Parathyroid adenoma (tissue), 2 donors: Measurements from ENCODE around the gene NAALADL2.
A peak's percentile ranks its signal among the peaks of the same experiment; 100 is the strongest.

ENCODE experiments used
- H2AFZ ChIP-seq: fragments of 300-600 bp; sonication (generic); one replicate; pipeline ENCODE4 v1.7.0; 2017; ENCODE audit warnings: antibody characterized with exemption, mild to moderate bottlenecking
- H3K27ac ChIP-seq: fragments of 300-600 bp; sonication (generic); one replicate; pipeline ENCODE4 v1.7.0; 2017
- H3K27me3 ChIP-seq: fragments of 300-600 bp; sonication (generic); one replicate; pipeline ENCODE4 v1.7.0; 2017; ENCODE audit warnings: low read length; ENCODE audit not compliant: control insufficient read depth, insufficient read depth
- H3K36me3 ChIP-seq: fragments of 300-600 bp; sonication (generic); one replicate; pipeline ENCODE4 v1.7.0; 2017; ENCODE audit warnings: low read length; ENCODE audit not compliant: control insufficient read depth, insufficient read depth
- H3K4me1 ChIP-seq: fragments of 300-600 bp; sonication (generic); one replicate; pipeline ENCODE4 v1.7.0; 2017; ENCODE audit warnings: control low read depth
- H3K4me2 ChIP-seq: fragments of 300-600 bp; sonication (generic); one replicate; pipeline ENCODE4 v1.7.0; 2017; ENCODE audit warnings: low read length
- H3K4me3 ChIP-seq: fragments of 300-600 bp; sonication (generic); one replicate; pipeline ENCODE4 v1.7.0; 2017; ENCODE audit warnings: low read depth, low read length
- H3K79me2 ChIP-seq: fragments of 300-600 bp; sonication (generic); one replicate; pipeline ENCODE4 v1.7.0; 2017; ENCODE audit warnings: control low read depth
- H3K9ac ChIP-seq: fragments of 300-600 bp; sonication (generic); one replicate; pipeline ENCODE4 v1.7.0; 2017; ENCODE audit warnings: mild to moderate bottlenecking
- H3K9me3 ChIP-seq: fragments of 300-600 bp; sonication (generic); one replicate; pipeline ENCODE4 v1.7.0; 2017; ENCODE audit warnings: low read length; ENCODE audit not compliant: control insufficient read depth
- CTCF ChIP-seq: fragments of 300-600 bp; sonication (generic); IDR thresholded peaks from one replicate; pipeline ENCODE4 v1.7.0; 2017; ENCODE audit warnings: antibody characterized with exemption, mild to moderate bottlenecking
- donor health status: primary hyperparathyroidism.

NAALADL2 gene

GRCh38 chr3:174859114-174859735 lies at the start of gene NAALADL2:
Gene NAALADL2 (plus strand): TSS chr3:174859334.
- Histone ChIP-seq H3K4me3 (peak within 1 kb of the TSS; percentile 31), H3K36me3 (no peaks in the 10 kb centered on the region), H3K79me2 (no peaks in the 10 kb centered on the region), H3K9ac (no peak within 1 kb of the TSS), H3K4me1 (no peaks in the 10 kb centered on the region), H3K9me3 (no peaks in the 10 kb centered on the region), H3K4me2 (peak within 1 kb of the TSS; percentile 57), H2AFZ (no peak within 1 kb of the TSS), H3K27me3 (no peaks in the 10 kb centered on the region), H3K27ac (no peak within 1 kb of the TSS)
- TF ChIP-seq CTCF: no peak

- TF ChIP-seq CTCF: no peak
- H3K27me3 ChIP-seq: no peaks in the 10 kb centered on the region
- H3K9me3 ChIP-seq: no peaks in the 10 kb centered on the region
- no peak overlapping the region for H2AFZ ChIP-seq
- H3K9ac ChIP-seq: no peak overlapping the region
- H3K4me1 ChIP-seq: no peaks in the 10 kb centered on the region
- H3K36me3 ChIP-seq: no peaks in the 10 kb centered on the region
- H3K79me2 ChIP-seq: no peaks in the 10 kb centered on the region
- H3K4me3 ChIP-seq: no peak overlapping the region
- no peak overlapping the region for H3K4me2 ChIP-seq
- no peak overlapping the region for H3K27ac ChIP-seq
Measured at GRCh38 chr3:174810254-174810653, 48.9 kb upstream of the NAALADL2 start.

- Histone ChIP-seq H2AFZ (no peak overlapping the region), H3K79me2 (no peaks in the 10 kb centered on the region), H3K4me1 (no peaks in the 10 kb centered on the region), H3K36me3 (no peaks in the 10 kb centered on the region), H3K27me3 (no peaks in the 10 kb centered on the region), H3K9me3 (no peaks in the 10 kb centered on the region), H3K9ac (no peak overlapping the region), H3K4me3 (no peak overlapping the region), H3K4me2 (no peak overlapping the region), H3K27ac (no peak overlapping the region)
- TF ChIP-seq CTCF: no peak
Measured at GRCh38 chr3:174812172-174812862, 46.8 kb upstream of the NAALADL2 start.

- Histone ChIP-seq H3K9ac (no peak overlapping the region), H3K79me2 (no peaks in the 10 kb centered on the region), H2AFZ (no peak overlapping the region), H3K27ac (no peak overlapping the region), H3K9me3 (no peaks in the 10 kb centered on the region), H3K4me2 (no peak overlapping the region), H3K27me3 (no peaks in the 10 kb centered on the region), H3K4me1 (no peaks in the 10 kb centered on the region), H3K36me3 (no peaks in the 10 kb centered on the region), H3K4me3 (no peak overlapping the region)
- TF ChIP-seq CTCF: no peak
Measured at GRCh38 chr3:174815750-174816149, 43.4 kb upstream of the NAALADL2 start.

GRCh38 chr3:174820885-174821284 lies 38.2 kb upstream of the NAALADL2 start:
- Histone ChIP-seq H3K36me3 (no peaks in the 10 kb centered on the region), H3K79me2 (no peaks in the 10 kb centered on the region), H3K4me1 (no peaks in the 10 kb centered on the region), H3K9me3 (no peaks in the 10 kb centered on the region), H2AFZ (no peak overlapping the region), H3K4me3 (no peak overlapping the region), H3K4me2 (no peak overlapping the region), H3K9ac (no peak overlapping the region), H3K27ac (no peak overlapping the region), H3K27me3 (no peaks in the 10 kb centered on the region)
- TF ChIP-seq CTCF: no peak
